Measurements from ENCODE around the gene GDF15. TPM values are rescaled to one million over a fixed set of nuclear protein-coding genes. Genes with fewer than 3 reads are reported as not detected.

The GDF15 gene
- total RNA-seq, 4 donors from 2014 or later, result 1.9 to 4.6 (median 3.0) TPM

- no peak for ATAC-seq (ENCODE audit: low FRiP score)
- no peak for TF ChIP-seq CTCF (IDR thresholded peaks at IDR 0.05)
- DNase-seq (ENCODE audit: low spot score), result no peak
Measured at GRCh38 chr19:18434411-18435175, 48.6 kb downstream of the GDF15 start.

GRCh38 chr19:18435178-18435841, 49.4 kb downstream of the GDF15 start:
- ATAC-seq (ENCODE audit: low FRiP score) (no peak), DNase-seq (ENCODE audit: low spot score) (no peak)
- TF ChIP-seq CTCF (IDR thresholded peaks at IDR 0.05), result no peak

GRCh38 chr19:18435842-18436670, 50.1 kb downstream of the GDF15 start:
- DNase-seq (ENCODE audit: low spot score) (no peak), ATAC-seq (ENCODE audit: low FRiP score) (no peak)
- TF ChIP-seq CTCF (IDR thresholded peaks at IDR 0.05), result no peak

GRCh38 chr19:18436671-18437490, 50.9 kb downstream of the GDF15 start:
- ATAC-seq (ENCODE audit: low FRiP score) (peak; percentile 29), DNase-seq (ENCODE audit: low spot score) (no peak)
- no peak for TF ChIP-seq CTCF (IDR thresholded peaks at IDR 0.05)

DNA sequence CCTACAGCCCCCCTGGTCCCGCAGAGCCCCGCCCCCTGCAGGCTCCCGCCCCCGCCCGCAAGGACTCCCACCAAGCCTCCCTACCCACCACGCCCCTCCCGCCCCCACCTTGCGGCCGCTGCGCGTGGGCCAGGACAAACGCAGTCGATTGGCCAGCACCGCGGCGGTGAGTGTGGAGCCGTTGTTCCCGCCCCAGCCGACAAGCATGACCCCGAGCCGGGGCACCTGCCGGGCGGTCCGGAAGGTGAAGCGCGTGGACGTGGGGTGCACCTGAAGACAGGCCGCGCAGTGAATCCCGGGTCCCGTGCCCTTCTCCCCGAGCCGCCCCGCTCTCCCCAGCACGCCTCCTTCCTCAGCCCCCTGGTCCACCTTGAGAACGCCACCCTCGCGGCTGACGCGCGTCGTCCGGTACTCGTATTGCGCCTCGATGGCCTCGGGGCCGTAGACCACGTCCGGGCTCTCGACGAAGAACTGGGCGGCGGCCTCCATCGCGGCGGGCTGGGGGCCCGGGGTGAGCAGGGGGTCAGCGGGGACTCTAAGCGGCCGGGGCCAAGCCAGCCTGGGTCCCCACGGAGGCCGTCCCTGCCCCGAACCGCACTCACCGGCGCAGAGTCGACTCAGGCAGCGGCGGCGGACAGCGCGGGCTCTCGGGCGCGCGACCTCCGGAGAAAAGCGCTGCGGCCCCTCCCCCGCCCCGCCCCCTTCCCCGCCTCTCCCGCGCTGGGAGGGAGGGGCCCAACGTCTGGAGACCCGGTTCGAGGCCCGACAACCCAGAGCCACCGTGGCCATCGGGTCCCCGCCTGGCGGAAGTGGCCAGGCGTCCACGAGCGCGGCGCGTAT, 51.8 kb downstream of the GDF15 start, which contains the start of gene ISYNA1:
TSS of gene ISYNA1 (minus strand) at position 643 of the 840 bp plus-strand sequence. CDS start at position 489, 154 bp downstream.
- TF ChIP-seq CTCF (IDR thresholded peaks at IDR 0.05), result no peak
- peak; percentile 11 for ATAC-seq (ENCODE audit: low FRiP score)
- no peak for DNase-seq (ENCODE audit: low spot score)

Measured in omental fat pad (tissue), 4 donors.